Hepatocyte (in vitro differentiated cells): ENCODE results near the gene NOSTRIN. TPM values are rescaled to one million over a fixed set of nuclear protein-coding genes. Genes with fewer than 3 reads are reported as not detected.

Experiments
- DNase-seq: peaks from one replicate; pipeline ENCODE4 v3.0.0-alpha.2; 2016; ENCODE audit warnings: low spot score
- H2AFZ ChIP-seq: fragments of 200-600 bp; sonication (generic); 2 replicates; pipeline ENCODE4 v1.6.0; 2016; ENCODE audit warnings: antibody characterized with exemption, mild to moderate bottlenecking
- H3K27ac ChIP-seq: fragments of 200-600 bp; sonication (generic); 2 replicates; pipeline ENCODE4 v1.5.1; 2016; ENCODE audit warnings: mild to moderate bottlenecking
- H3K27me3 ChIP-seq: fragments of 200-600 bp; sonication (generic); 2 replicates; pipeline ENCODE4 v1.6.1; 2016
- H3K36me3 ChIP-seq: fragments of 200-600 bp; sonication (generic); replicated peaks from 2 replicates; pipeline ENCODE4 v1.5.1; 2016; ENCODE audit warnings: low read depth; ENCODE audit not compliant: insufficient read depth
- H3K4me1 ChIP-seq: fragments of 200-600 bp; sonication (generic); 2 replicates; pipeline ENCODE4 v1.5.1; 2016; ENCODE audit warnings: mild to moderate bottlenecking, moderate library complexity; ENCODE audit not compliant: insufficient read depth
- H3K4me2 ChIP-seq: fragments of 200-600 bp; sonication (generic); 2 replicates; pipeline ENCODE4 v1.6.0; 2016
- H3K4me3 ChIP-seq: fragments of 200-600 bp; sonication (generic); 2 replicates; pipeline ENCODE4 v1.5.1; 2016; ENCODE audit warnings: mild to moderate bottlenecking
- H3K79me2 ChIP-seq: fragments of 200-600 bp; sonication (generic); 2 replicates; pipeline ENCODE4 v1.6.0; 2017; ENCODE audit warnings: mild to moderate bottlenecking
- H3K9me2 ChIP-seq: fragments of 200-600 bp; sonication (generic); replicated peaks from 2 replicates; pipeline ENCODE4 v1.6.0; 2017; ENCODE audit warnings: mild to moderate bottlenecking; ENCODE audit not compliant: insufficient read depth
- H3K9me3 ChIP-seq: fragments of 200-600 bp; sonication (generic); 2 replicates; pipeline ENCODE4 v1.5.1; 2016; ENCODE audit warnings: low read depth, mild to moderate bottlenecking
- H4K20me1 ChIP-seq: fragments of 200-600 bp; sonication (generic); 2 replicates; pipeline ENCODE4 v1.6.0; 2016; ENCODE audit warnings: mild to moderate bottlenecking; ENCODE audit not compliant: insufficient read depth, poor library complexity, severe bottlenecking
- CTCF ChIP-seq: fragments of 200-600 bp; sonication (generic); IDR thresholded peaks from 2 replicates; pipeline ENCODE4 v1.5.1; 2016; ENCODE audit warnings: antibody characterized with exemption, mild to moderate bottlenecking; ENCODE audit not compliant: poor library complexity
- EZH2 ChIP-seq: fragments of 200-600 bp; sonication (generic); IDR thresholded peaks from 2 replicates; pipeline ENCODE4 v1.6.1; 2016; ENCODE audit warnings: antibody characterized with exemption, mild to moderate bottlenecking, borderline replicate concordance
- EZH2phosphoT487 ChIP-seq: fragments of 200-600 bp; sonication (generic); IDR thresholded peaks from one replicate; pipeline ENCODE4 v1.6.1; 2018; ENCODE audit warnings: antibody characterized with exemption, mild to moderate bottlenecking, low read depth, moderate library complexity; ENCODE audit not compliant: unreplicated experiment, severe bottlenecking
- WGBS: methylation state at CpG from one replicate; pipeline ENCODE4 v1.1.6; 2016; ENCODE audit warnings: low lambda C conversion rate; ENCODE audit errors: missing lambda C conversion rate; 5-methylcytosine and 5-hydroxymethylcytosine counted together
- polyA plus RNA-seq: library from polyadenylated mRNA; unstranded; fragments of >200 nt; fragmentation: Nextera tagmentation; extraction: Ambion mirVana; gene quantifications from 2 replicates; pipeline ENCODE4 v1.2.1, GENCODE V29; 2016
- total RNA-seq: library from RNA; depleted of rRNA; stranded (reverse); fragments of >200 nt; gene quantifications from 2 replicates; pipeline ENCODE4 v1.2.3, GENCODE V29; 2014

The NOSTRIN gene
- total and polyA plus RNA-seq, 2 experiments from 2014 or later, result 10.1 to 10.7 TPM

- Histone ChIP-seq H3K4me3 (no peak overlapping the region), H3K27ac (no peak overlapping the region), H3K4me1 (no peaks in the 10 kb centered on the region), H3K79me2 (no peaks in the 10 kb centered on the region), H4K20me1 (no peaks in the 10 kb centered on the region), H3K4me2 (no peak overlapping the region), H3K27me3 (no peaks in the 10 kb centered on the region), H2AFZ (no peak overlapping the region), H3K9me3 (no peaks in the 10 kb centered on the region), H3K9me2 (no peaks in the 10 kb centered on the region), H3K36me3 (no peaks in the 10 kb centered on the region)
- 97% methylated on average over 3 of the region's 3 CpGs for WGBS
- TF ChIP-seq CTCF (no peak), EZH2 (no peak), EZH2phosphoT487 (no peak)
- no peak for DNase-seq
Measured at GRCh38 chr2:168843253-168843652, 40.8 kb downstream of the NOSTRIN start.

- Histone ChIP-seq H3K27ac (no peak overlapping the region), H4K20me1 (no peaks in the 10 kb centered on the region), H3K27me3 (no peaks in the 10 kb centered on the region), H3K4me2 (no peak overlapping the region), H3K9me2 (no peaks in the 10 kb centered on the region), H3K4me1 (no peaks in the 10 kb centered on the region), H3K4me3 (no peak overlapping the region), H2AFZ (no peak overlapping the region), H3K36me3 (no peaks in the 10 kb centered on the region), H3K9me3 (no peaks in the 10 kb centered on the region), H3K79me2 (no peaks in the 10 kb centered on the region)
- no peak for TF ChIP-seq EZH2phosphoT487
- TF ChIP-seq EZH2, result no peak
- no peak for TF ChIP-seq CTCF
- 87% methylated on average over 3 of the region's 3 CpGs for WGBS
- no peak for DNase-seq
Measured at GRCh38 chr2:168848225-168848624, 45.8 kb downstream of the NOSTRIN start.

- Histone ChIP-seq H3K27ac (no peak overlapping the region), H3K4me1 (no peaks in the 10 kb centered on the region), H3K79me2 (no peaks in the 10 kb centered on the region), H2AFZ (no peak overlapping the region), H4K20me1 (no peaks in the 10 kb centered on the region), H3K27me3 (no peaks in the 10 kb centered on the region), H3K4me3 (no peak overlapping the region), H3K9me3 (no peaks in the 10 kb centered on the region), H3K9me2 (no peaks in the 10 kb centered on the region), H3K4me2 (no peak overlapping the region), H3K36me3 (no peaks in the 10 kb centered on the region)
- 72% methylated on average over 2 of the region's 2 CpGs for WGBS
- TF ChIP-seq EZH2phosphoT487 (no peak), CTCF (peak; percentile 38), EZH2 (no peak)
- peak; percentile 61 for DNase-seq
Measured at GRCh38 chr2:168849610-168850009, 47.2 kb downstream of the NOSTRIN start.

DNA sequence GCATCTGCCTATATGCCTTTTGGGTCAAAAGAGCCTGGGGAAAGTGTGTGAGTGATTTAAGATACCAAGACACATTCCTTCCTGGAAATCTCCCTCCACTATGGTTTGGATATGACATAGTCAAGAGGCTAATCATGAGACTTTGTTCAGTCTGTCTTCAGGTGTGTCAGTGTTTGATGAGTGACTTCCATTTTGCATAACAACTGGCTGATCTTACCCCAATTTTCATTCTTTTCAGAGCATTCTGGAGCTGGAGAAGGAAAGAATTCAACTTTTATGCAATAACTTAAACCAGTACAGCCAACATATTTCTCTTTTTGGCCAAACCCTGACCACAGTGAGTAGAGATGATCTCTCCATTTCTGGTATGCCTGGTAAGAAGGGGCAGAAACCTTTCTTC, 48.4 kb downstream of the NOSTRIN start:
- no peaks in the 10 kb centered on the region for H3K9me3 ChIP-seq
- no peak overlapping the region for H3K27ac ChIP-seq
- H3K27me3 ChIP-seq, result no peaks in the 10 kb centered on the region
- H3K9me2 ChIP-seq, result no peaks in the 10 kb centered on the region
- DNase-seq, result no peak
- no peaks in the 10 kb centered on the region for H3K36me3 ChIP-seq
- H3K4me1 ChIP-seq, result no peaks in the 10 kb centered on the region
- no peak overlapping the region for H3K4me3 ChIP-seq
- no peaks in the 10 kb centered on the region for H4K20me1 ChIP-seq
- H3K4me2 ChIP-seq, result no peak overlapping the region
- H3K79me2 ChIP-seq, result no peaks in the 10 kb centered on the region
- no peak overlapping the region for H2AFZ ChIP-seq
- TF ChIP-seq EZH2 (no peak), EZH2phosphoT487 (no peak), CTCF (no peak)
